ENCODE results near the gene LCNL1. TPM values are rescaled to one million over a fixed set of nuclear protein-coding genes. Genes with fewer than 3 reads are reported as not detected.

LCNL1 gene
- polyA plus RNA-seq, 1 donor (not counting 4 experiments of a cell fraction or from before 2014, with no cell fraction given), result not detected

DNA sequence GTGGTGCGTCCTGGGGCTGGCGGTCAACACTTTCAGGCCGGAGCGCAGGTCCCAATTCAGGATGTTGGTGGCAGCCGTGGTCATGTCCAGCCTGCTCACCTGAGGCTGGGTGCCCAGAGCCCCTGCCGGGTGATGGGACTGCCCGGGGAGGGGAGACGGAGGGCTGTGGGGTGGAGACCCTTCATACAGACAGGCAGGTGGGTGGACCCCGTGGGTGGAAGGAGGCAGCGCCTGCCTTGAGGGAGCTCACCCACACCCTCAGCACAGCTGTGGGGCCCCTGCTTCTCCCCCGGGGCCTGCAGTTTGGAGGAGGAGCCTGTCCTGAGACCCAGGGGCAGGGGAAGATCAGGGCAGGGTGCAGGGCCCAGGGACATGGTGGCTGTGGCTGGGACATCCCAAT lies 12.4 kb upstream of the LCNL1 start:
- Histone ChIP-seq H3K4me2 (ENCODE audit: control insufficient read depth, extremely low read depth, insufficient read depth, low read depth, low read length) (no peak overlapping the region), H3K36me3 (ENCODE audit: control insufficient read depth in 2 of 2, extremely low read depth in 1 of 2, insufficient read depth in 2 of 2, low read length in 2 of 2) (no peaks in the 10 kb centered on the region), H4K20me1 (ENCODE audit: control insufficient read depth, extremely low read depth, insufficient read depth, low read length) (no peaks in the 10 kb centered on the region), H3K27me3 (ENCODE audit: control insufficient read depth, extremely low read depth, insufficient read depth, low read length) (no peaks in the 10 kb centered on the region), H3K27ac (ENCODE audit: control insufficient read depth, insufficient read depth, low read length) (no peak overlapping the region), H3K79me2 (ENCODE audit: control insufficient read depth, insufficient read depth, low read length) (no peaks in the 10 kb centered on the region), H3K9me1 (ENCODE audit: control insufficient read depth, extremely low read depth, insufficient read depth, low read length) (no peaks in the 10 kb centered on the region), H3K9me3 (ENCODE audit: control insufficient read depth, low read depth, low read length) (no peaks in the 10 kb centered on the region), H2AFZ (ENCODE audit: control insufficient read depth, low read length) (no peak overlapping the region), H3K4me3 (ENCODE audit: control insufficient read depth in 2 of 3, extremely low read depth in 1 of 3, insufficient read depth in 2 of 3, low read depth in 1 of 3, low read length in 3 of 3) (no peak overlapping the region), H3K9ac (ENCODE audit: control insufficient read depth, extremely low read depth, insufficient read depth, low read length) (no peak overlapping the region), H3K4me1 (ENCODE audit: control insufficient read depth, extremely low read depth, insufficient read depth, low read length) (peaks cover 7% of the 10 kb centered on the region)
- no peak for DNase-seq (ENCODE audit: low read depth, low spot score)
- FAIRE-seq, result no peak
- TF ChIP-seq, protein P1, sequence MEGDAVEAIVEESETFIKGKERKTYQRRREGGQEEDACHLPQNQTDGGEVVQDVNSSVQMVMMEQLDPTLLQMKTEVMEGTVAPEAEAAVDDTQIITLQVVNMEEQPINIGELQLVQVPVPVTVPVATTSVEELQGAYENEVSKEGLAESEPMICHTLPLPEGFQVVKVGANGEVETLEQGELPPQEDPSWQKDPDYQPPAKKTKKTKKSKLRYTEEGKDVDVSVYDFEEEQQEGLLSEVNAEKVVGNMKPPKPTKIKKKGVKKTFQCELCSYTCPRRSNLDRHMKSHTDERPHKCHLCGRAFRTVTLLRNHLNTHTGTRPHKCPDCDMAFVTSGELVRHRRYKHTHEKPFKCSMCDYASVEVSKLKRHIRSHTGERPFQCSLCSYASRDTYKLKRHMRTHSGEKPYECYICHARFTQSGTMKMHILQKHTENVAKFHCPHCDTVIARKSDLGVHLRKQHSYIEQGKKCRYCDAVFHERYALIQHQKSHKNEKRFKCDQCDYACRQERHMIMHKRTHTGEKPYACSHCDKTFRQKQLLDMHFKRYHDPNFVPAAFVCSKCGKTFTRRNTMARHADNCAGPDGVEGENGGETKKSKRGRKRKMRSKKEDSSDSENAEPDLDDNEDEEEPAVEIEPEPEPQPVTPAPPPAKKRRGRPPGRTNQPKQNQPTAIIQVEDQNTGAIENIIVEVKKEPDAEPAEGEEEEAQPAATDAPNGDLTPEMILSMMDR (optimal IDR thresholded peaks at IDR 0.05 in 1 of 3, IDR thresholded peaks at IDR 0.05 in 1 of 3, conservative IDR thresholded peaks at IDR 0.05 in 1 of 3; ENCODE audit: extremely low read depth in 1 of 3, insufficient read depth in 2 of 3, low read length in 3 of 3), result no peak
- no peak for TF ChIP-seq EZH2 (IDR thresholded peaks at IDR 0.05; ENCODE audit: low read length)
- dilution Hi-C loops (cut with MboI; ENCODE audit: extremely low pct_ligation_motif_present, low sequenced_read_pairs), result no loop called here

DNA sequence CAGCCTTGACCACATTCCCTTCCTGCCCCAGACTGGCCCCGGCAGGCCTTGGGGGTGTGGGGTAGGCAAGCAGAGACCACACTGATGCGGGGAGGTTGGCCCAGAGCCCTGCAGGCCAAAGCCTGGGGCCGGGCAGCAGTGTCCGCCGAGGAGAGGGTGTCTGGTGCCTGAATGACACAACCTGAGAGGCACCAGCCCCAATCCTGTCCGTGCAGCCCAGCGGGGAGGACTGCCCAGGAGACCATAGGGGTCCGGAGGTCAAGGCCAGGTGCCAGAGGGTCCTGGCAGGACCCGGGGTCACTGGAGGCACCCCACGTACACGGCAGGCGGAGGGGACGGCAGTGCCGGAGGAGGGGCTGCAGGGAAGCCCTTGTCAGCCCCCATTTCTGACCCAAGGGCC lies 11.0 kb upstream of the LCNL1 start:
- no peak overlapping the region for H3K4me3 ChIP-seq (ENCODE audit: control insufficient read depth in 2 of 3, extremely low read depth in 1 of 3, insufficient read depth in 2 of 3, low read depth in 1 of 3, low read length in 3 of 3)
- no peaks in the 10 kb centered on the region for H3K9me3 ChIP-seq (ENCODE audit: control insufficient read depth, low read depth, low read length)
- H3K4me2 ChIP-seq (ENCODE audit: control insufficient read depth, extremely low read depth, insufficient read depth, low read depth, low read length), result no peak overlapping the region
- dilution Hi-C loops (cut with MboI; ENCODE audit: extremely low pct_ligation_motif_present, low sequenced_read_pairs), result no loop called here
- no peak for FAIRE-seq
- peaks cover 8% of the 10 kb centered on the region for H3K4me1 ChIP-seq (ENCODE audit: control insufficient read depth, extremely low read depth, insufficient read depth, low read length)
- no peaks in the 10 kb centered on the region for H4K20me1 ChIP-seq (ENCODE audit: control insufficient read depth, extremely low read depth, insufficient read depth, low read length)
- TF ChIP-seq EZH2 (IDR thresholded peaks at IDR 0.05; ENCODE audit: low read length), result no peak
- TF ChIP-seq, protein P1 (optimal IDR thresholded peaks at IDR 0.05 in 1 of 3, IDR thresholded peaks at IDR 0.05 in 1 of 3, conservative IDR thresholded peaks at IDR 0.05 in 1 of 3; ENCODE audit: extremely low read depth in 1 of 3, insufficient read depth in 2 of 3, low read length in 3 of 3), result no peak
- no peak for DNase-seq (ENCODE audit: low read depth, low spot score)
- H3K27ac ChIP-seq (ENCODE audit: control insufficient read depth, insufficient read depth, low read length), result no peak overlapping the region
- no peak overlapping the region for H2AFZ ChIP-seq (ENCODE audit: control insufficient read depth, low read length)
- no peaks in the 10 kb centered on the region for H3K9me1 ChIP-seq (ENCODE audit: control insufficient read depth, extremely low read depth, insufficient read depth, low read length)
- H3K36me3 ChIP-seq (ENCODE audit: control insufficient read depth in 2 of 2, extremely low read depth in 1 of 2, insufficient read depth in 2 of 2, low read length in 2 of 2), result no peaks in the 10 kb centered on the region
- H3K9ac ChIP-seq (ENCODE audit: control insufficient read depth, extremely low read depth, insufficient read depth, low read length), result no peak overlapping the region
- H3K27me3 ChIP-seq (ENCODE audit: control insufficient read depth, extremely low read depth, insufficient read depth, low read length), result no peaks in the 10 kb centered on the region
- no peaks in the 10 kb centered on the region for H3K79me2 ChIP-seq (ENCODE audit: control insufficient read depth, insufficient read depth, low read length)
